Lower lobe of right lung (tissue), 2 donors: Measurements from ENCODE around the gene IL1RAPL2. TPM values are rescaled to one million over a fixed set of nuclear protein-coding genes. Genes with fewer than 3 reads are reported as not detected.

Source experiments
- ATAC-seq, 2 donors: fragments of 200-7000 bp; cut with Tn5 transposase; one replicate each; pipeline ENCODE4 v1.9.1; 2020 to 2022; ENCODE audit warnings: mild to moderate bottlenecking in 2 of 2, moderate library complexity in 2 of 2
- DNase-seq: peaks from one replicate; pipeline ENCODE4 v3.0.0-alpha.2; 2020
- H3K27ac ChIP-seq: fragments of 200-600 bp; one replicate; pipeline ENCODE4 v1.8.0; 2022
- H3K27me3 ChIP-seq: fragments of 200-600 bp; one replicate; pipeline ENCODE4 v1.8.0; 2022; ENCODE audit warnings: low read depth
- H3K36me3 ChIP-seq: fragments of 200-600 bp; one replicate; pipeline ENCODE4 v1.8.0; 2022; ENCODE audit warnings: mild to moderate bottlenecking
- H3K4me1 ChIP-seq: fragments of 200-600 bp; one replicate; pipeline ENCODE4 v1.8.0; 2022
- H3K4me3 ChIP-seq: fragments of 200-600 bp; one replicate; pipeline ENCODE4 v1.8.0; 2022; ENCODE audit warnings: mild to moderate bottlenecking
- H3K9me3 ChIP-seq: fragments of 200-600 bp; one replicate; pipeline ENCODE4 v1.8.0; 2022
- intact Hi-C: fragments of 100-400 bp; cut with DNase I; formaldehyde crosslinking; loops from one replicate; pipeline ENCODE4 v1.11.0; 2022
- total RNA-seq: library from RNA; stranded (reverse); fragmentation: NEBNext Ultra II Directional; extraction: Animal tissue kit (Norgen Biotek cat#: 25700); gene quantifications from one replicate; pipeline ENCODE4 v1.2.1, GENCODE V29; 2021
- TF ChIP-seq, protein P1 (sequence below): fragments of 200-600 bp; IDR thresholded peaks from one replicate; pipeline ENCODE4 v1.8.0; 2022; ENCODE audit warnings: antibody characterized with exemption, mild to moderate bottlenecking
- donor health status: DM: no; HTN: yes; CAD: no; lungs with severe emphysema.

The IL1RAPL2 gene
- total RNA-seq, 1 donor from 2014 or later, result not detected

GRCh38 chrX:105515561-105515960 lies 949.6 kb downstream of the IL1RAPL2 start:
- TF ChIP-seq, protein P1, sequence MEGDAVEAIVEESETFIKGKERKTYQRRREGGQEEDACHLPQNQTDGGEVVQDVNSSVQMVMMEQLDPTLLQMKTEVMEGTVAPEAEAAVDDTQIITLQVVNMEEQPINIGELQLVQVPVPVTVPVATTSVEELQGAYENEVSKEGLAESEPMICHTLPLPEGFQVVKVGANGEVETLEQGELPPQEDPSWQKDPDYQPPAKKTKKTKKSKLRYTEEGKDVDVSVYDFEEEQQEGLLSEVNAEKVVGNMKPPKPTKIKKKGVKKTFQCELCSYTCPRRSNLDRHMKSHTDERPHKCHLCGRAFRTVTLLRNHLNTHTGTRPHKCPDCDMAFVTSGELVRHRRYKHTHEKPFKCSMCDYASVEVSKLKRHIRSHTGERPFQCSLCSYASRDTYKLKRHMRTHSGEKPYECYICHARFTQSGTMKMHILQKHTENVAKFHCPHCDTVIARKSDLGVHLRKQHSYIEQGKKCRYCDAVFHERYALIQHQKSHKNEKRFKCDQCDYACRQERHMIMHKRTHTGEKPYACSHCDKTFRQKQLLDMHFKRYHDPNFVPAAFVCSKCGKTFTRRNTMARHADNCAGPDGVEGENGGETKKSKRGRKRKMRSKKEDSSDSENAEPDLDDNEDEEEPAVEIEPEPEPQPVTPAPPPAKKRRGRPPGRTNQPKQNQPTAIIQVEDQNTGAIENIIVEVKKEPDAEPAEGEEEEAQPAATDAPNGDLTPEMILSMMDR, result no peak
- intact Hi-C loops, result no loop called here
- no peaks in the 10 kb centered on the region for H3K36me3 ChIP-seq
- no peaks in the 10 kb centered on the region for H3K4me1 ChIP-seq
- ATAC-seq, result no peak
- no peak for DNase-seq
- no peak overlapping the region for H3K4me3 ChIP-seq
- no peaks in the 10 kb centered on the region for H3K9me3 ChIP-seq
- H3K27me3 ChIP-seq, result no peaks in the 10 kb centered on the region
- H3K27ac ChIP-seq, result no peak overlapping the region

DNA sequence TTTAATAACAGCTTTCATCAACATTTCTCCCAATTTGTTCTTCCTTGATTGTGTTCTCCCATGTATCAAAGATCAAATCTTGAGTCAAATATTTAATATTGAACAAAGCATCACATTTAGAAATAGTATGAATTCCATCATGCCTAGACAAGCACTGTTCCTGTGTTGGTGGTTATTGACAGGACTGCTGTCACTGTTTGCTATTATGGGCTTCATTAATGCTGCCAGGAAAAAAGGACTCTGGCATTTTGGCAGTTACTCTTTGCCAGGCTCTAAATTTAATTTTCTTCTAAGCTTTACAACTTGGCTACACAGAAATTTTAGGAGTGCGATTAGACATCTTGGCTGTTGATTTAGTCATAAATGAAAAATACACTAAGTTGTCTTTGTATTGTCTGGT lies 960.4 kb downstream of the IL1RAPL2 start:
- no peaks in the 10 kb centered on the region for H3K4me1 ChIP-seq
- intact Hi-C loops, result no loop called here

DNA sequence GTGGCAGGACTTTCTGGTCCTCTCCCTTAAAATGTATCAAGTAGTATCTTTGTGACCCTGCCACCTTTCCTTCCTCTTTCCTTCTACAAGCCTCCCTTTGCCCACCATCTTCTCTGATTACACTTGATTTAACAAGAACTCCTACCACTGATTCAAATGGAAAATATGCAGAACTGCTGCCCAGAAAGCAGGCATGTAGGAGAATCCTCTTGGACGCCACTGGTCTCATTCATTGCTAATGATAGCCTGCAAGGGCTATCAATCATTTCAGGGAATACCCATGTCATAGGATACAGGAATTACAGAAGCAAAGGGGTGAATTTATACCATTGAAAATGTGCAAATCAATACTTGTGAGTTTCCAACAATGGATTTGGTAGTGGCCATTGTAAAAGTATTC lies 961.8 kb downstream of the IL1RAPL2 start:
- no peaks in the 10 kb centered on the region for H3K27me3 ChIP-seq
- H3K4me1 ChIP-seq, result no peaks in the 10 kb centered on the region
- intact Hi-C loops, result no loop called here
- no peak overlapping the region for H3K4me3 ChIP-seq
- TF ChIP-seq, protein P1, result no peak
- DNase-seq (no peak), ATAC-seq (no peak)
- H3K27ac ChIP-seq, result no peak overlapping the region
- peaks cover 2% of the 10 kb centered on the region for H3K9me3 ChIP-seq
- H3K36me3 ChIP-seq, result no peaks in the 10 kb centered on the region

More for the DNA sequence above, 960.4 kb downstream of the IL1RAPL2 start:
- DNase-seq (no peak), ATAC-seq (no peak)
- Histone ChIP-seq H3K9me3 (no peaks in the 10 kb centered on the region), H3K4me3 (no peak overlapping the region), H3K36me3 (no peaks in the 10 kb centered on the region), H3K27ac (no peak overlapping the region), H3K27me3 (no peaks in the 10 kb centered on the region)
- TF ChIP-seq, protein P1, result no peak

DNA sequence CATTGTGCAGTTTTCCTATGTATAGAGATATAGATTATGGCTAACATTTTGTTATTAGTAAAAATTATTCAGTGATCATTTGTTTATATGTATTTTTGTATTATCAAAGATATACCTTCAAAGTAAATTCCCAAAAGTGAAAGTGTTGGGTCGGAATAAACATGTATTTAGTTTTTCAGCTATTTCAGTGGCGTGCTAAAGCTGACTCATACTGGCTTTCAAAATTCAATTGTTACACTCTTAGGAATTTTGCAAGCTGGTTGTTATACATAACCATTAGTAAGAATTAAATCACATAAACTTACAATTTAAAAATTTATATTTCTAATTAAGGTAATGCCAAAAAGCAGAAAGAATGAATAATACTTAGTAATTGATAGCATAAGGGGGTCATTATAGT lies 968.0 kb downstream of the IL1RAPL2 start:
- TF ChIP-seq, protein P1, result no peak
- Histone ChIP-seq H3K27ac (no peak overlapping the region), H3K4me3 (no peak overlapping the region), H3K27me3 (no peaks in the 10 kb centered on the region), H3K9me3 (peaks cover 2% of the 10 kb centered on the region), H3K36me3 (no peaks in the 10 kb centered on the region), H3K4me1 (no peaks in the 10 kb centered on the region)
- ATAC-seq (no peak), DNase-seq (no peak)
- intact Hi-C loops, result no loop called here

DNA sequence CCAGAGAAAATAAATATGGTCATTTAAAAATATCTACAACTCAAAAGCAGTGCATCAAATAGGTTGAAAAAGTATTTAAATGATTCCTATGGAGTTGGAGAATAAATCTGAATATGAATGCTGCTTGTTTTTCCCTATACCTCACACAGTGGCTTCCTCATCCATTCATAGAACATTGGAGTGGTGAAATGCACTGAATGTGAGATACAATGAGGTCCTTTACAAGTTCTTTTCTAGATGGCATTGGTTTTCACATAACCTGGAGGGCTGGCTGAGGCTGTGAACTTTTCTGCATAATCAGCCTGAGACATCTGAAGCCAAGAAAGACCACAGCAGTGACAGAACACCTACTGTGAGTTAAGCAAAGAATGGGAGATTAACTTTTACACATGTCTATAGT lies 977.3 kb downstream of the IL1RAPL2 start:
- TF ChIP-seq, protein P1, result no peak
- Histone ChIP-seq H3K27me3 (no peaks in the 10 kb centered on the region), H3K9me3 (no peaks in the 10 kb centered on the region), H3K27ac (no peak overlapping the region), H3K4me3 (no peak overlapping the region), H3K36me3 (no peaks in the 10 kb centered on the region), H3K4me1 (no peaks in the 10 kb centered on the region)
- ATAC-seq (no peak), DNase-seq (no peak)
- intact Hi-C loops, result no loop called here
